Neural cell (in vitro differentiated cells): ENCODE measurements around the gene WDHD1. TPM values are rescaled to one million over a fixed set of nuclear protein-coding genes. Genes with fewer than 3 reads are reported as not detected.

Source experiments
- H2AFZ ChIP-seq: fragments of 200-600, 300-800 bp; sonication (generic), shearing (Covaris generic); 2 replicates; pipeline ENCODE4 v1.6.0; 2014; ENCODE audit warnings: low read depth, mild to moderate bottlenecking, antibody characterized with exemption, low read length, moderate library complexity
- H3F3A ChIP-seq: fragments of 200-600 bp; shearing (Covaris generic); 2 replicates; pipeline ENCODE4 v1.6.1; 2016; ENCODE audit warnings: mild to moderate bottlenecking, moderate library complexity, mixed read lengths, antibody characterized with exemption, low read length; ENCODE audit not compliant: insufficient read depth, poor library complexity, severe bottlenecking
- H3K27ac ChIP-seq: fragments of 200-600, 300-800 bp; sonication (generic), shearing (Covaris generic); 2 replicates; pipeline ENCODE4 v1.5.1; 2014; ENCODE audit warnings: mild to moderate bottlenecking, low read length, moderate library complexity
- H3K27me3 ChIP-seq: fragments of 300-800, 200-600 bp; sonication (generic), shearing (Covaris generic); 2 replicates; pipeline ENCODE4 v1.6.0; 2014; ENCODE audit warnings: mild to moderate bottlenecking, low read depth, low read length, moderate library complexity; ENCODE audit not compliant: insufficient read depth
- H3K36me3 ChIP-seq: fragments of 300-800, 200-600 bp; sonication (generic), shearing (Covaris generic); 2 replicates; pipeline ENCODE4 v1.5.1; 2014; ENCODE audit warnings: mild to moderate bottlenecking, antibody characterized with exemption, low read length, moderate library complexity; ENCODE audit not compliant: insufficient read depth
- H3K4me2 ChIP-seq: fragments of 300-800, 200-600 bp; sonication (generic), shearing (Covaris generic); 2 replicates; pipeline ENCODE4 v1.6.0; 2014; ENCODE audit warnings: mild to moderate bottlenecking, low read length
- H3K4me3 ChIP-seq: fragments of 300-800, 200-600 bp; sonication (generic), shearing (Covaris generic); 2 replicates; pipeline ENCODE4 v1.5.1; 2014; ENCODE audit warnings: mild to moderate bottlenecking, low read length, moderate library complexity
- H3K79me2 ChIP-seq: fragments of 200-600 bp; shearing (Covaris generic); replicated peaks from 2 replicates; pipeline ENCODE4 v1.6.0; 2014; ENCODE audit warnings: mild to moderate bottlenecking, low read length, moderate library complexity; ENCODE audit not compliant: insufficient read depth
- H3K9ac ChIP-seq: fragments of 300-800, 200-600 bp; sonication (generic), shearing (Covaris generic); 2 replicates; pipeline ENCODE4 v1.6.1; 2016; ENCODE audit warnings: mild to moderate bottlenecking, low read length, mixed read lengths
- H3K9me2 ChIP-seq: fragments of 200-600 bp; shearing (Covaris generic); 2 replicates; pipeline ENCODE4 v1.6.1; 2016; ENCODE audit warnings: mild to moderate bottlenecking, low read length, mixed read lengths; ENCODE audit not compliant: insufficient read depth
- H3K9me3 ChIP-seq: fragments of 200-600, 300-800 bp; sonication (generic), shearing (Covaris generic); 2 replicates; pipeline ENCODE4 v1.6.1; 2016; ENCODE audit warnings: mild to moderate bottlenecking, mixed run types, low read length, moderate library complexity, mixed read lengths
- H4K20me1 ChIP-seq: fragments of 200-600 bp; shearing (Covaris generic); 2 replicates; pipeline ENCODE4 v1.6.1; 2016; ENCODE audit warnings: mild to moderate bottlenecking, mixed run types; ENCODE audit not compliant: insufficient read depth
- EP300 ChIP-seq: fragments of 450-650 bp; conservative IDR thresholded peaks from 2 replicates; pipeline ENCODE4 v1.6.1; 2014; ENCODE audit warnings: antibody characterized with exemption, mild to moderate bottlenecking, moderate library complexity; ENCODE audit not compliant: poor library complexity, severe bottlenecking
- EZH2 ChIP-seq: fragments of 200-600, 300-800 bp; shearing (Covaris generic), sonication (generic); IDR thresholded peaks from 2 replicates; pipeline ENCODE4 v1.6.1; 2014; ENCODE audit warnings: antibody characterized with exemption, low read length, borderline replicate concordance, mild to moderate bottlenecking; ENCODE audit not compliant: insufficient read depth, poor library complexity, severe bottlenecking
- MXI1 ChIP-seq: fragments of 450-650 bp; conservative IDR thresholded peaks from 2 replicates; pipeline ENCODE4 v1.6.1; 2014; ENCODE audit warnings: antibody characterized with exemption, mild to moderate bottlenecking; ENCODE audit not compliant: poor library complexity, severe bottlenecking
- POLR2AphosphoS5 ChIP-seq: IDR thresholded peaks from 2 replicates; pipeline ENCODE4 v1.6.1; 2012
- RAD21 ChIP-seq: fragments of 450-650 bp; conservative IDR thresholded peaks from 2 replicates; pipeline ENCODE4 v1.6.1; 2014; ENCODE audit warnings: antibody characterized with exemption, mild to moderate bottlenecking, moderate library complexity
- SMC3 ChIP-seq: fragments of 450-650 bp; conservative IDR thresholded peaks from 2 replicates; pipeline ENCODE4 v1.6.1; 2014; ENCODE audit warnings: antibody characterized with exemption, mild to moderate bottlenecking, moderate library complexity; ENCODE audit not compliant: poor library complexity
- TAF1 ChIP-seq: IDR thresholded peaks from 2 replicates; pipeline ENCODE4 v1.6.1; 2012; ENCODE audit warnings: low read depth
- polyA plus RNA-seq: library from polyadenylated mRNA; depleted of rRNA; stranded (reverse); fragments of >200 nt; gene quantifications from 2 replicates; pipeline ENCODE4 v1.2.3, GENCODE V29; 2014
- TF ChIP-seq, protein P1 (sequence below): IDR thresholded peaks from 2 replicates; pipeline ENCODE4 v1.6.1; 2012; ENCODE audit warnings: borderline replicate concordance
- TF ChIP-seq, protein P2 (sequence below): fragments of 450-650 bp; IDR thresholded peaks from 2 replicates; pipeline ENCODE4 v1.5.1; 2014; ENCODE audit warnings: antibody characterized with exemption, mild to moderate bottlenecking, moderate library complexity; ENCODE audit not compliant: poor library complexity, severe bottlenecking

WDHD1 gene
- polyA plus RNA-seq, 1 donor from 2014 or later: 8.0 TPM

DNA sequence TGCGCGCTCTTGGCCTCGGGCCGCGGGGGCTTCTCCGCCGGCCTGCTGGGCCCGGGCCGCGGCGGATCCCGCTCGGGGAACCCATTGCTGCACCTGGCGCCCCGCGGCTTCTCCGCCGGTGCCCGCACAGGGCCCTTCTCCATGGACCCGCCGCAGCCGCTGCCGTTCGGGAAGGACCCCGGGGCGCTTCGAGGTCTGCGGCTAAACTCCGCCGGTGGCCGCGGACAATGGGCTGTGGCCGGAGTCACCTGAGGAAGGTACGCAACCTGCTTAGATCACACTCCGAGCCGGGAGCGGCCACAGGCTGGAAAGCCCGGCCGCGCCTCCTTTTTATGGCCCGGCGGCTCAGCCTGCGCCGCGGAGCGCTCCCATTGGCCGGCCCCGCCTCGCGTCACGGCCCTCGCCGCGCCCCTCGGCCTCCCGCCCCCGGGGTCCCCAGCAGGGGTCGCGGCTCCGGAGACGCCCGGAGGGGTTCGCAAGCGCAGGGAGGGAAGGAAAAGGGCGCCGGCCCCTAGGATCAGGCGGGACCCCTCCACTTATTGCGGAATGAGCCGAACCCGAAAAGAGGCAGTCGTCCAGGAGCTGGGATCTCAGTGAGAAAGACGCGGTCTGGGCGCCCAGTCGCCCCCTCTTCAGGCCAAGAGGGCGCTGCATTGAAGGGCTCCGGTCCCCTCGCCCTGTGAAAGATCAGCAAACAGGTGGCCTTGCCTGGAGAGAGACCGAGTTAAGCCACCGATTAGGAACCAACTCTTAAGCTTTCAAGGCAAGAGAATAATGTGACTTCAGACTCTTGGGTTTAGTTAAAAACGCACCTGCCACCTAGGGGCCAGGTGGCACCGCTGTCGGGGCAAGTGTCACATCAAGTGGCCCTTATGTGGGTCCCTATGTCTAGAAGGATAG is 124.1 kb downstream of the WDHD1 start, which contains the start of gene GCH1:
TSS of gene GCH1 (minus strand) at position 306 of the 900 bp plus-strand sequence. CDS start at position 143, 163 bp downstream.
- no peaks in the 10 kb centered on the region for H3K9me3 ChIP-seq
- H3K36me3 ChIP-seq: no peaks in the 10 kb centered on the region
- TF ChIP-seq, protein P1, sequence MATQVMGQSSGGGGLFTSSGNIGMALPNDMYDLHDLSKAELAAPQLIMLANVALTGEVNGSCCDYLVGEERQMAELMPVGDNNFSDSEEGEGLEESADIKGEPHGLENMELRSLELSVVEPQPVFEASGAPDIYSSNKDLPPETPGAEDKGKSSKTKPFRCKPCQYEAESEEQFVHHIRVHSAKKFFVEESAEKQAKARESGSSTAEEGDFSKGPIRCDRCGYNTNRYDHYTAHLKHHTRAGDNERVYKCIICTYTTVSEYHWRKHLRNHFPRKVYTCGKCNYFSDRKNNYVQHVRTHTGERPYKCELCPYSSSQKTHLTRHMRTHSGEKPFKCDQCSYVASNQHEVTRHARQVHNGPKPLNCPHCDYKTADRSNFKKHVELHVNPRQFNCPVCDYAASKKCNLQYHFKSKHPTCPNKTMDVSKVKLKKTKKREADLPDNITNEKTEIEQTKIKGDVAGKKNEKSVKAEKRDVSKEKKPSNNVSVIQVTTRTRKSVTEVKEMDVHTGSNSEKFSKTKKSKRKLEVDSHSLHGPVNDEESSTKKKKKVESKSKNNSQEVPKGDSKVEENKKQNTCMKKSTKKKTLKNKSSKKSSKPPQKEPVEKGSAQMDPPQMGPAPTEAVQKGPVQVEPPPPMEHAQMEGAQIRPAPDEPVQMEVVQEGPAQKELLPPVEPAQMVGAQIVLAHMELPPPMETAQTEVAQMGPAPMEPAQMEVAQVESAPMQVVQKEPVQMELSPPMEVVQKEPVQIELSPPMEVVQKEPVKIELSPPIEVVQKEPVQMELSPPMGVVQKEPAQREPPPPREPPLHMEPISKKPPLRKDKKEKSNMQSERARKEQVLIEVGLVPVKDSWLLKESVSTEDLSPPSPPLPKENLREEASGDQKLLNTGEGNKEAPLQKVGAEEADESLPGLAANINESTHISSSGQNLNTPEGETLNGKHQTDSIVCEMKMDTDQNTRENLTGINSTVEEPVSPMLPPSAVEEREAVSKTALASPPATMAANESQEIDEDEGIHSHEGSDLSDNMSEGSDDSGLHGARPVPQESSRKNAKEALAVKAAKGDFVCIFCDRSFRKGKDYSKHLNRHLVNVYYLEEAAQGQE: no peak
- TF ChIP-seq SMC3: peak; percentile 31
- TF ChIP-seq EP300: no peak
- TF ChIP-seq, protein P2, sequence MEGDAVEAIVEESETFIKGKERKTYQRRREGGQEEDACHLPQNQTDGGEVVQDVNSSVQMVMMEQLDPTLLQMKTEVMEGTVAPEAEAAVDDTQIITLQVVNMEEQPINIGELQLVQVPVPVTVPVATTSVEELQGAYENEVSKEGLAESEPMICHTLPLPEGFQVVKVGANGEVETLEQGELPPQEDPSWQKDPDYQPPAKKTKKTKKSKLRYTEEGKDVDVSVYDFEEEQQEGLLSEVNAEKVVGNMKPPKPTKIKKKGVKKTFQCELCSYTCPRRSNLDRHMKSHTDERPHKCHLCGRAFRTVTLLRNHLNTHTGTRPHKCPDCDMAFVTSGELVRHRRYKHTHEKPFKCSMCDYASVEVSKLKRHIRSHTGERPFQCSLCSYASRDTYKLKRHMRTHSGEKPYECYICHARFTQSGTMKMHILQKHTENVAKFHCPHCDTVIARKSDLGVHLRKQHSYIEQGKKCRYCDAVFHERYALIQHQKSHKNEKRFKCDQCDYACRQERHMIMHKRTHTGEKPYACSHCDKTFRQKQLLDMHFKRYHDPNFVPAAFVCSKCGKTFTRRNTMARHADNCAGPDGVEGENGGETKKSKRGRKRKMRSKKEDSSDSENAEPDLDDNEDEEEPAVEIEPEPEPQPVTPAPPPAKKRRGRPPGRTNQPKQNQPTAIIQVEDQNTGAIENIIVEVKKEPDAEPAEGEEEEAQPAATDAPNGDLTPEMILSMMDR: peak; percentile 74
- peak; percentile 65 for TF ChIP-seq POLR2AphosphoS5
- TF ChIP-seq EZH2: no peak
- peak; percentile 5 for TF ChIP-seq RAD21
- TF ChIP-seq TAF1: no peak
- TF ChIP-seq MXI1: no peak
- H3K9ac ChIP-seq: peak within 1 kb of the TSS; percentile 65
- peaks cover 21% of the 10 kb centered on the region for H3K27me3 ChIP-seq
- H3K9me2 ChIP-seq: no peaks in the 10 kb centered on the region
- H4K20me1 ChIP-seq: no peaks in the 10 kb centered on the region
- peak within 1 kb of the TSS; percentile 94 for H3K4me3 ChIP-seq
- H3K27ac ChIP-seq: no peak within 1 kb of the TSS
- no peaks in the 10 kb centered on the region for H3K79me2 ChIP-seq
- peak within 1 kb of the TSS; percentile 85 for H2AFZ ChIP-seq
- peak within 1 kb of the TSS; percentile 67 for H3K4me2 ChIP-seq
- no peaks in the 10 kb centered on the region for H3F3A ChIP-seq

DNA sequence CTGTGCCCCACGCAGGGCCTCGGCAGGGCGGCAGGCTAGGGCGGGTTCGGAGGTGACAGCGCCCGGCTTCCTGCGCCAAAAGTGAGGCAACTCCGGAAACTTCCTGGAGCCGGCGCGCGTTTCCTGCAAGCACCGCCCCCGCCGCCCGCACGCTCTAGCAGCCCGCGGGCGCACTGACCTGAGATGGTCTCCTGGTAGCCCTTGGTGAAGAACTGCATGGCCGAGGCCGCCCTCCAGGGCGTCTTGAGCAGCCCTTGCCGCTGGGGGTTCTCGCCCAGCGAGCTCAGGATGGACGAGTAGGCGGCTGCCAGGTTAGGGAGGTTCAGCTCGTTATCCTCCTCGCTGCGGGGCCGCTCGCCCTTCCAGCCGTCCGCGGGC is 124.8 kb downstream of the WDHD1 start:
- H3K27ac ChIP-seq: no peak overlapping the region

More for the DNA sequence above, 124.8 kb downstream of the WDHD1 start:
- Histone ChIP-seq H3K4me2 (peak overlapping the region; percentile 67), H3K36me3 (no peaks in the 10 kb centered on the region), H3K9ac (peak overlapping the region; percentile 65), H4K20me1 (no peaks in the 10 kb centered on the region), H3K4me3 (peak overlapping the region; percentile 94), H3K27me3 (peaks cover 21% of the 10 kb centered on the region), H3F3A (no peaks in the 10 kb centered on the region), H2AFZ (peak overlapping the region; percentile 51), H3K9me3 (no peaks in the 10 kb centered on the region), H3K9me2 (no peaks in the 10 kb centered on the region), H3K79me2 (no peaks in the 10 kb centered on the region)
- no peak for TF ChIP-seq SMC3
- peak; percentile 51 for TF ChIP-seq MXI1
- TF ChIP-seq POLR2AphosphoS5: peak; percentile 7
